ENCODE results near the gene SCUBE1. TPM values are rescaled to one million over a fixed set of nuclear protein-coding genes. Genes with fewer than 3 reads are reported as not detected.

The SCUBE1 gene
- polyA plus RNA-seq, 3 donors = 4.4 to 11.1 (median 7.9) TPM

DNA sequence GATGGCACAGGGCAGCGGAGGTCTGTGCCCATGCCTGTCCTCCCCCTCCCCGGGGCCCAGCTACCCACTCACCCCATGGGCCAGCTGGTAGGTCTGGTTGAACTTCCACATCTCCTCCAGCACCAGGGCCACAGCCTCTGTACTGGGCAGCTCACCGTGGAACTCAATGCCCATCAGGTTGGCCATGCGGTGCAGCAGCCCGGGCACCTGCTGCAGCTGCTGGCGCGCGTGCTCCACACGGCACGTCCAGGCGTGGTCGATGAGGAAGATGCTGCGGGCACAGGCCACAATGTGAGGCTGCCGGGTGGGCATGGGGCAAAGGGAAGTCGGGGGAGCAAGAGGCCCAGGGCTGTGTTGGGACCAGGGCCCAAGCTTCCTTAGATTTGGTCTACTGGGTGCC, 162.5 kb downstream of the SCUBE1 start:
- no peak for DNase-seq

DNA sequence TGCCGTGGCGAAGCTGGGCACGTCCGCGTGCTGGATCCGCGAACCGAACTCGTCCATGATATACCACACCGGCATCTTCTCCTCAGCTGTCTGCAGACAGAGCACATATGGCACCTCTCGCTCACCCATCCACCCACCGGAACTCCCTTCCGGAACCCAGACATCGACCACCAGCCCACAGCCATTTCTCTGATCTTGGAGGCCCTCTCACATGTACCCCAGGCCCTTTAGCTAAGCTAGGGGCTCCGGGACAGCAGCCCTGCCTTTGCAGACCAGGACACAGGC, 163.3 kb downstream of the SCUBE1 start:
- DNase-seq = no peak

DNA sequence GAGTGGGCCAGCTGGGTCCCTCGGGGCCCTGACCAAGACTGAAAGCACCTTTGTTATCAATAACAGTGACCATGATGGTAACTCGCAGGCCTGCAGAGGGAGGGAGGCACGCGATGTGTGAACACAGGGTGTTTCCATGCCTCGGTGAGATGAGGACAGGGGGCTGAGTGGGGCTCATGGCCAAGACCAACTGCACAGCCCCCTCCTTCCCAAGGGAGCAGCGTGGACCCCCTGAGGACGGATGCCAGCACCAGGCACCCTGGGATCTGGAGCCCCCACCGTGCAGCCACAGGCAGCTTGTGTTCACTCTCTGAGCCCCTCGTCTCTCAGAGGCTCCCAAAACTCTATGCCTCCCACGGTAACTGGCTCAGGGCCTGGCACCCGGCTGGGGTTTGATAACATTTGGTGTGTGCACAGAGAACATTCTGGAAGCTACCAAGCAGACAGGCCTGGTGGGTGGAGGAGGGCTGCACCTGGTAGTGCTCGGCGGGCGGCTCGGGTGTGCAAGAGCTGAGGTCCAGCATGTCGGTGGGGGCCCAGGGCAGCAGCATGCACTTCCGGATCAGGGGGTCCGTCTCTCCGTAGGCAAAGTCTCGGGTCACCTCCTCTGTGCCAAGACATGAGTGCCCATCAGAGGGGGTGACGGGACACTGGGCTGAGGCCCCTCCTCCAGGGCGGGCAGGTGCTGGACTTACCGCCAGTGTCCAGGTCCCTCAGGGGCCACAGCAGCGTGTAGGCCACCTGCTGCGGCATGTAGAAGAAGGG, 163.8 kb downstream of the SCUBE1 start:
- DNase-seq = no peak

DNA sequence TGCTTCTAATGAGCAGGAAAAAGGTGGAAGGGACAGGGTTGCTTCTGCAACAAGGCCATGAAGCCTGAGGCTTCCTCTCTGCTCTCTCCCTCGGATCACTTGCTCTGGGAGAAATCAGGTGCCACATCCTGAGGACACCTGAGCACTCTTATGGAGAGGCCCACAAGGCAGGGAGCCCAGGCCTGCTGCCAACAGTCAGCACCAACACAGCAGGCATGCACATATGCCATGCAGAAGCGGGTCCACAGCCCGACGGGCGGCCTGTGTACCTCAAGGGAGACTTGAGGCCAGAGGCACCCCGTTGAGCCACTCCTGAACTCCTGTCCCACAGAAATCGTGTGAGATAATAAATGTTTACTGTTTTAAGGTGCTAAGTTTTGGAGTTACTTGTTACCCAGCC, 165.7 kb downstream of the SCUBE1 start:
- no peak for DNase-seq

DNA sequence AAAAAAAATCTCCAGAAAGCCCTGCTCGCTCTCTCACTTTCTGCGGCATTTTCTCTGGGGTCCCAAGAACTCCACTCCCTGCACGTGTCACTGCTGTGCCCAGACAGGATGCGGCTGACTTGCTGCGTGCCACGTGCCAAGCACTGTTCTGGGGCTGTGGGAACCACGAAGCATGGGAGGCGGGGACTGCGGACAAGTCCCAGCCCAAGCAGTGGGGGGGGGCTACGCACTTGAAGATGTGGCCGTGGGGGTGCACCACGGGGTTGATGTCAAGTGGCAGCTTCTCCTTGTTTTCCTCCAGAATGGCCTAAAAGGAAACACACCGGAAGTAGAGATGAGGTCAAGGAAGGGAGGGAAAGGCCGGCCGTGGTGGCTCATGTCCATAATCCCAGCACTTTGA, 167.1 kb downstream of the SCUBE1 start:
- no peak for DNase-seq

DNA sequence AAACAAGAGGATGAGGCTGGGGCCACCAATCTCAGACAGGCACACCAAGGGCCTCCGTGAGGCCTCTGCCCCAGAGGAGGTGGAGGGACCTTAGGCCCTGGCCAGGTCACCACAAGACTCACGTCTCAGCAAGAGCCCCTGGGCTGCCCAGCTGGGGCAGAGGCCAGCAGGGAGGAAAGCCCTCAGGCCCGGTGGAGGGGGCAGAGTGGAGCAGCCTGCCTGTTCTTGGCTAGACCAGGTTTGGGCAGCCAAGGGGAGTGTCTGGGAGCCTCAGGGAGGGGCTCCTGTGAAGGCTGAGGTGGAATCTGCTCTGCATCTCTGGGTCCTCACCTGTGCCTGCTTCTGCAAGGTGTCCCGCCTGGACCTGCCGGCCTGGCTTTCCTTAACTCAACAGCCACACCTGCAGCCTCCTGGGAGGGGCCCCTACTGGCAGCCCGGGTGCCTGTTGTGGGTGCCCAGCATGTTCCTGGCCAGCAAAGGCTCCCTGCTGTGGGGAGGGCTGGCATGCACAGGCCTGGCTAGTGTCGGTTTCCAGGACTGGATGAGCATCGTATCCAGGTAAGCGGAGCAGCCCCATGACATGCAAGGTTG, 168.1 kb downstream of the SCUBE1 start:
- no peak for DNase-seq

DNA sequence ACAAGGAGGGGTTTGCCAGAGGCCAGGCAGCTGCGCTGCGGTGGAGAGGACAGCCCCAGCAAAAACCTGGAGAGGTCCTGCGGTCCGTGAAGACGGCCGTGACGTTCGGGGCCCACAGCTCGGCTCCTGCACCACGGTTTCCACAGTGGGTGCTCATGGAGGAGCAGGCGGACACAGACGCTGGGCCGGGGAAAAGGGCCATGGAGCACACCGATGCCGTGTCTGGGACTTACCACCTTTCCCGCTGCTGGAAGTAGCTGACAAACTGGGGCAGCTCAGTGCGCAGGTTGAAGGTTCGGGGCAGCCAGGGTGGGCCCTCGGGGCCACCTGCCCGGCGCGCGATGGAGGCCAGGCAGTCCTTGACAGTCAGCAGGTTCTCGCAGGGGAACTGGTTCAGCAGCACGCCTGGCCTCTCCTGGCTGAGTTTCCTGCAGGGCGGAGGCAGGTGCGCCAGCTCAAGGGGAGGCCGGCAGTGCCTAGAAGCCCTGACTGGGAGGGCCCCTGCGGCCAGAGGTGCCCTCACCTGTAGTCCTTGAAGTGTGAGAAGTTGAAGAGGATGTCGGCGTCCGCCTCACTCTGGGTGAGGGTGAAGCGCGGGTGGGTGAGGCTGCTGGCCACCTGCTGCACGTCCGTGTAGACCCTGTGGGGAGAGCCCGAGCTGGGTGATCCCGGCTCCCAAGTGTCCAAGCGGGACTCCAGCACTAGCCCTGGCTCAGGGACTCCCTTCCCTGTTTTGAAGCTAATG, 169.0 kb downstream of the SCUBE1 start:
- DNase-seq = no peak

DNA sequence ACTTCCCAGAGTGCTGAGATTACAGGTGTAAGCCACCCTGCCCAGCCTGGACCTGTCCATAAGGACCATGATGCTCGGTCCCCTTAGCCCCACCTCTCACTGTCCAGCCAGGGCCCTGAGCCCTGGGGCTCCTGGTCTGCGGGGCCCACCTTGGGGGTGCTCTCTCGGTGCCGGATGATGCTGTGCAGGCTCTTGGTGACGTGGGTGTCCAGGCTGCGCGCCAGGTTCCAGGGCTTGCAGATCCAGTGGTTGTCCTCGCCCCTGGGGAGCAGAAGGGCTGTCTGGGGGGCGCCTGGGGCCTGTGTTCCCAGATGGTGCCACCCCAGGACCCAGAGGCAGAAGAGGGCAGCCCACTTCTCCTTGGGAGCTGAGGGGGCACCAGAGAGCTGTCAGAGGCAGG, 169.6 kb downstream of the SCUBE1 start:
- no peak for DNase-seq

DNA sequence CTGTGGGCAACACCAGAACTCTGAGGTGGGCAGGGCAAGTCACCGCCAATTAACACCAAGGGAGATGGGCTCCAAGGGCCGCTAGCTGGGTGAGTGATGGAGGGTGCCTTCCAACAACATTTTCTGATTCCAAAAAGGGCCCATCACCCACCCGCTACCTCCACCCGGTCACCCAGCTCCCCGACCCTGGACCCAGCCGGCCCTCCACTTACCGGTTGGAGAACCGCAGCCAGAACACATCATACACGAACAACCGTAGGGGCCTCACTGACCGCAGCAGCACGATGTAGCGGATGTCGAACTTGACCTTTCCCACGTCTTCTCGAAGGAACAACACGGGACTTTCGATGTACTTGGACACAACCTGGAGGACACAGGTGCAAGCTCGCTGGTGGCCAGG, 171.0 kb downstream of the SCUBE1 start:
- no peak for DNase-seq

DNA sequence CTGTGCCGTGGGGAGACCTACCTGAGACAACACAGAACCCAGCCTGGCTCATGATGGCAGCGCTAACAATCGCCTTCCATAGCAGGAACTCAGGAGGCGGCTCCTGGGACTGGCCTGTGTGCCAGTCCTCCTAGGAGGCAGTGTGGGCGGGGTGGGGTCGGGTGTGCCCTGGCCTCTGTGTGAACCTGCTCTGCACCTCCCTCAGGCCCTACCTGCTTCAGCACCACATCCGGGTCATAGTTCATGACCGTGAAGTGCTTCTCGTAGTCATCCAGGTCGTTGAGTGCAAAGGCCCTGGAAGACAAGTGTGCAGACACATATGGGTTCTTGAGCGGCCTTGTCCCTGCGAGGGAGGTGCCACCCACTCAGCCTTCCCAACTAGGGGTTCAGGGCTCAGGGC, 171.6 kb downstream of the SCUBE1 start:
- no peak for DNase-seq

DNA sequence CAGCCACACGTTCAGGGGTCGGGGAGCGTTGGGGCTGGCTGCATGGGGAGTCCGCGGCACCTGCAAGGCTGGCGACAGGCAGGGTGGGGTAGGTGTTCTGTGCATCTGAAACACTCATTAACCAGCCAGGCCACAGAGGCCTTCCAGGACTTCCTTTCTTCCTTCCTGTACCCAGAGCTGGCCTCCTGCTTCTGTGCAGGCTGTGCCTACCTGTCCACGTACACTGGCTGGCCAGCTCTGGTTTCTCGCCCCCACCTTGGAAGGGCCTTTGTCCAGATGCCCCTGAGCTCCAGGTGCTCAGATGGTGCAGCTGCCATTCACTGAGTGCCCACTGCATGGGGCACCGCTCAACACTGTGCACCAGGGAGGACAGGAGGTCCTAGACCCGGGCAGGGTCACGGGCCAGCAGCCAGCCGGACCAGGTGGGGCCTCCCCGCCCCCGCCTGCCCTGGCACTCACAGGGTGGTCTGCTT, 172.1 kb downstream of the SCUBE1 start:
- no peak for DNase-seq

DNA sequence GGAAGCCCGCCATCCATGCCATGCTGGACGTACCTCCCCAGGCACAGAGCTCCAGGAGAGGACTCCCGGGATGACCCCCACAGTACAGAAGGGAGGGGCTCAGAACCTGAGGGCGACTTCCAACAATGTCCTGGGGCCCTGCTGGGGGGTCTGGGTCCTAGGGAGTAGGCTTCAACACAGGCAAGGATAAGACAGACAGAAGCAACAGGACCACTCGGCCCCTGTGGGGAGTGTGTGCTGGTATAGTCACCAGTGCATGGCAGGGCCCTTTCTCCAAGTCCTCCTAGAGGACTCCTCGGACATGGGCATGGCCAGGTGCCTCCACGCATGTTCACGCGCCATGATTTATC, 173.1 kb downstream of the SCUBE1 start:
- no peak for DNase-seq

DNA sequence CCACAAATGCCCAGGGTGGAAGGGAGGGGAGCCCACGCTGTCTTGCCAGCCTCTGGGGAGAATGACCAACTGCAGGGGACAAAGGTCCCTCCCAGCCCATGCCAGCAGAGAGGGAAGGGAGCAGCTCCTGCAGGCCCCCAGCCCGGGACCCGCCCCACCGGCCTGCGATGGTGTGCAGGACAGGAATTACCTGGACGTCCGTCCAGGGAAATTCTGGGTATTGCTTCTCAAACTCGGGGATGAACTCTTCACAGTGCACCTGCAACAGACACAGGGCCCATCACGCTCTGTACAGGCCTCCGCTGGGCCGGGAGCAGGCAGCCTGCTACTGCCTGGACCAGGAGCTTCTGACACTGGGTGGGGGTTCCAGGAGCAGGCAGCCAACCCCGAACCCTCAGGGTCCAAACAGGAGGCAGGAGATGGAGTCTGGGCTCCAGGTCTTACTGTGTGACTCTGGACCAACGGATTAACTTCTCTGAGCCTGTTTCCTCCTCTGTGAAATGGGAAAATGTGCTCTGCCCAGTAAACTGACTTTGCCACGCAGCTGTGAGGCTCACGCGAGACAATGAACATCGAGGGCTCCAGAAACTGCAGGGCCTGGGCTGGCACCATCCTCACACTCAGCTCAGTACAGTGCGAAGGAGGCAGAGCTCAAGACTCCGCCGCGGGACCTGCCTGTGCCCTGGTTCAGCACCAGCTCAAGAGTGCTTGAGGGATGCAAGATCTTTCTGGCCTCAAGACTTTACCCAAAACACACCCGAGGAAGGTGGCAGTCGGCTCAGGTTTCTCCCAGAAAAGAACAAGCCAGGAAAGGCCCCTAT, 173.7 kb downstream of the SCUBE1 start:
- DNase-seq = no peak

DNA sequence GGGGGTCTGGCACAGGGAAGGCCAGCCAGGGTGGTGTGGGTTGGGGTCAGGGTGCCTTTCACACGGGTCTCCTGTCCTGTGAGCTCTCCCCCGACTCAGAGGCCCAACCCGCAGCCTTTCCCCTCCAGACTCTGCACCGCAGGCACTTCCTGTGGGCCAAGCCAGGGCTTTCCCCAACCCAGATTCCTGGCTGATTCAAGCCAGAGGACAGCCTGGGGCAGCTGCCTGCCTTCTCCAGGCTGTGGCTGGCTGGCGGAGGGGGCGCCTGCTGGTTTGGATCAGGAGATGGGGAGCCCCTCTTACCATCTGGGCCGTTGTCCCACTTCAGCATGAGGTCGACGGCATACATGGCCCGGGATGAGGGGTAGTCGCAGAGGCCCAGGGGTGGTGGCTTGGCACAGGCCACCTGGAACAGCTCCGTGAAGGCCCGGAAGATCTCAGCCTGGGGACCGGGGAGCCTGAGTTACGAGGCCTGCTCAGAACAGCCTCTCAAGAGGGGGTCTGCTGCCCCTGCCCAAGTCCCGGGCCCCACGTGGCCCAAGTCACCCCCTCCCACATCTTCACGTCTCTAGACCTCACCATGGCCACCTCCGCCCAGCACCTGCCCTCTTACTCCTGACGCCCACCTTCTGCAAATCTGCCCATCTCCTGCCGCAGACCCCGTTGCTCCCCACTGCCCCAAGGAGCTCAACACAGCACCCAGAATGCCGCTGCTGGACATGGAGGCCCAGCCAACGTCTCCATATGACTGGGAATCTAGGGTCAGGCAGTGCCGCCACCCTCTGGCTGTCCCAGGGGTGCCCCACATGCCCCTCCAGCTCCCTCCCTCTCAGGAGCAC, 174.5 kb downstream of the SCUBE1 start:
- no peak for DNase-seq

DNA sequence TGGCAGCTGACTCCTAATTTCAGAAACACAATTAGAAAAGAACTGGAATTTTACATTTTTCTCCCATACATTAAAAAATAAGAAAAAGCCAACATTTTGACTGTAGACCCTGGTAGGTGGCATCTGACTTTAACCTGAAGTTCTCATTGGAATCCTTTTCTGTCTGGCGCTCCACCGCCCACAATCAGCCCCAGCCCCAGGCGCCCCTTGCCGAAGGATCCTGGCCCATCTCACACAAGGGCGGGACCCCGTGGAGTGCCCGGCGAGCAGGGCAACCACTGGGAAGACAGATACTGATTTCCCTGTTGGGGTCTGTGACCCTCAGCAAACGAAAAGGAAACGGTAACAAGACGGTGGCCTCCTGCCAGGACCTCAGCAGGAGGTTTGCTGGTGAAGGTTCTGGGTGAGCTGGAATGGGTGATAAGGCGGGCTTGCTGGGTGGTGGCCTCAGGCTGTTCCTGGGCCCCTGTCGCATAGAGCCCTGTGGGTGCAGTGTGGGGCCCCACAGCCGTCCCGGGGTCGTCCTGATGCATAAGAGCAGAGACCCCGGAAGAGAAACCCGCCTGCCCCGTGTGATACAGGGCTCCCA, 176.1 kb downstream of the SCUBE1 start:
- no peak for DNase-seq

DNA sequence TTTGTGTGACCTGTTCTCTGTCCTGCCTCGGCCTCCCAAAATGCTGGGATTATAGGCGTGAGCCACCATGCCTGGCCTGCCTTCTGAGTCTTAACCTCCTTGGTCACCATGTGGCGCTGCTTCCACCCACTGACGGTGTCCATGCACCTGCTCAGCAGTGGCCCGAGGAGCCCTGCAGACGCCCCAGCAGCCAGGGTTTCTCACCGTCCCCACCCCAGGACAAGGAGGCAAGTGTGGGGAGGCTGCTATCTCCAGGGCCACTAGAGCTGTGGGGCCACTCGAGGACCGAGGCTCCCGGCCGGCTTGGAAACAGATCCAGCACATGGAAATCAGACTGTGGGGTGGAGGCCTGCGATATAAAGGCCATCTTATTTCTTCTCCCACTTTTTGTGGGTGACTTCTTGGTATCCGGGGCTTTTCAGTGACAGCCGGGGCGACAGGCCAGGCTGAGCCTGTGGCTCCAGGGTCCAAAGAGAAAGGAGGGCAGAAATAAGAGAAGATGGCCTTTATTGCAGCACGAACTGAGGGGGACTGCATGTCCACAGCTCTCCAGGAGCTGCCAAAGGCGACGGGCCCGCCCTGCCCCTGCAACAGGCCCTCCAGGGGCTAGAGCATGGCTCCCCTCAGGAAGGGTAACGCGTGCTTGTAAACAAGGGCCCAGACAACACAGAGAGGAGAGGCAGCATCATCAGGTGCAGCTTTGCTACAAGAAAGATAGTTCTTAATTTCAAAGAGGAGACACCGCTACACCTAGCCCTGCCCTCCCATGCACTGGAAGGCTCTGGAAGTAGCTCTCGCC, 176.8 kb downstream of the SCUBE1 start:
- no peak for DNase-seq

DNA sequence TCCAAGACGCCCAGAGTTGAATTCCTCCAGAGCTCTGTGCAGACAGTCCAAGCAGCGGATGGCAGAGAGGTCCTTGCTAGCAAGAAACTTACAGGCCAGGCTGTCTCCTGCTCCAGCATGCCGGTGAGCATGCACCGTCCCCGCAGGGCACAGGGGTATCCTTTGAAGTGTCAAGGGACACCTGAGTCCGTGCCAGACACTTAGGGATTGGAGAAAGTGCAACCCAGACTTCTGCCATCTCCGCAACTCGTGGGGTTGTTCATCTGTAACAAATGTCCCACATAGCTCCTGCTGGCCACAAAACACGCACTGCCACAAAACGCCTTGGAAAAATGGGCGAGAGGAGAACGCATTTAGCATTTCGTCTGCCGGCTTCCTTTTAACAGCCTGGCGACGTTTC, 178.5 kb downstream of the SCUBE1 start:
- no peak for DNase-seq

DNA sequence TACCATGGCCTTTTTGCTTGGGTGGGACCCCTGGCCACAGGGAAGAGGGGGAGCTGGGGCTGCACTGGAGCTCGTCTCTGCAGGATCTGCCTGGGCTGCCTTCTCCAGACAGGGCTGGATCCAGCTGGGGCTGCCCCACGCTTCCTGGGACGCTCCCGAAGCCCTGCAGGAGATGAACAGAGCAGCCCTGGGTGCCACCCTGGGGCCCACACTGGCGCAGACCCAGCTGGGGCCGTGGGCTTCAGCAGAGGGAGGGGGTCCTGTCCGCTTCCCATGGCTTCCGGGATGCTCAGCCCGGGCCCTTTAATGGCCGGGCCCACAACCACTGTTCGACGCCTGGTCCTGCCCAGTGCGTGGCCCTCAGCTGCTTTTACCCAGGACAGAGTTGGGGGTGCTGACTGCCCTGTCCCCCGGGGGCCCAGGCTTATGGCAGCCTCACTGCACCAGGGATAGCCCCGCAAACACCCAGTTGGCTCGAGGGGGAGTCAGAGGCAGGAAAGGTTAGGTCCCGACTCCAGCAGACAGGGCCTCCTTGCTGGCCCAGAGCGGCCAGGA, 179.9 kb downstream of the SCUBE1 start:
- no peak for DNase-seq

DNA sequence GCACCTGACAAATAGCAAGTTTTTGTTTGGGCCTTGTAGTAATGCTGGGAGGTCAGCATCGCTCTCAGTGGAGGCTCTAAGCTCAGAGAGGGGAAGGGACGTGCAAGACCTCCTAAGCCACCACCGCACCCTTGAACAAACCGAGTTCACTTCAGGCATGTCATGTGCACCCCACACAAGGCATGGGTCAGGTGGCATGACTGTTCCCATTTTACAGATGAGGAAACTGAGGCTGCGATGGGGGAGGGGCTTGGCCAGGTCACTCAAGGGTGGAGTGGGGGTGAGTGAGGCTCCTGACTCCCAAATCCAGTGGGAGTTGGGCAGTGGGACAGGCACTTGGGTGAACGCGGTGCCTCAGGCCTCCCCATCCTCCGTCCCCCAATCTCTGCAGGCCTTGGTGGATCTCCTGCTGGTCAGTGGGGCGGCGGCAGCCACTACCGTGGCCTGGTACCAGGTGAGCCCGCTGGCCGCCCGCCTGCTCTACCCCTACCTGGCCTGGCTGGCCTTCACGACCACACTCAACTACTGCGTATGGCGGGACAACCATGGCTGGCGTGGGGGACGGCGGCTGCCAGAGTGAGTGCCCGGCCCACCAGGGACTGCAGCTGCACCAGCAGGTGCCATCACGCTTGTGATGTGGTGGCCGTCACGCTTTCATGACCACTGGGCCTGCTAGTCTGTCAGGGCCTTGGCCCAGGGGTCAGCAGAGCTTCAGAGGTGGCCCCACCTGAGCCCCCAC, 180.6 kb downstream of the SCUBE1 start:
- DNase-seq = no peak
